Retinal pigment epithelial cell (primary cell): ENCODE measurements around the gene DIPK2A.

Source experiments
- DNase-seq: peaks from one replicate; pipeline ENCODE4 v3.0.0-alpha.2; 2010; ENCODE audit warnings: low read depth
- H3K4me3 ChIP-seq: 2 replicates; pipeline ENCODE4 v1.5.1; 2011; ENCODE audit warnings: mild to moderate bottlenecking, low read length, control low read depth, moderate library complexity
- TF ChIP-seq, protein P1 (sequence below): conservative IDR thresholded peaks from 2 replicates; pipeline ENCODE4 v1.5.1; 2011; ENCODE audit warnings: low read depth, low read length, control low read depth, inconsistent platforms

The DIPK2A gene

DNA sequence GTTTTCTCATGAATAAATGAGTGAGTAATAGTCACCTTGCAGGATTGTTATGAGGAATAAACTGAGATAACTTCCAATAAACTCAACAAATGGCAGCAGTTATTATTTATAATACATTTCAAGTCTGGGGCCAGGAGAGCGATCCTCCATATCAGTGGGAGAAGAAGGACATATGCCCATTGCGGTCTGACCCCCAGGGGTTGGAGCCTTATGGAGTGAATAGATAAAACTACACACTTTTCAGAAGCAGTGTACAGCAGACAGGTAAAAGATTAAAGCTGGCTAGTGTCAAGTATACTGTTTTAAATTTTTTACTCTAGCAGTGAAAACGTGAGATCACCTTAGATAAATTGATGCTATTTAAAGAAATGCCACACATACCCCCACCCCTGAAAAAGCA lies 43.5 kb downstream of the DIPK2A start:
- TF ChIP-seq, protein P1, sequence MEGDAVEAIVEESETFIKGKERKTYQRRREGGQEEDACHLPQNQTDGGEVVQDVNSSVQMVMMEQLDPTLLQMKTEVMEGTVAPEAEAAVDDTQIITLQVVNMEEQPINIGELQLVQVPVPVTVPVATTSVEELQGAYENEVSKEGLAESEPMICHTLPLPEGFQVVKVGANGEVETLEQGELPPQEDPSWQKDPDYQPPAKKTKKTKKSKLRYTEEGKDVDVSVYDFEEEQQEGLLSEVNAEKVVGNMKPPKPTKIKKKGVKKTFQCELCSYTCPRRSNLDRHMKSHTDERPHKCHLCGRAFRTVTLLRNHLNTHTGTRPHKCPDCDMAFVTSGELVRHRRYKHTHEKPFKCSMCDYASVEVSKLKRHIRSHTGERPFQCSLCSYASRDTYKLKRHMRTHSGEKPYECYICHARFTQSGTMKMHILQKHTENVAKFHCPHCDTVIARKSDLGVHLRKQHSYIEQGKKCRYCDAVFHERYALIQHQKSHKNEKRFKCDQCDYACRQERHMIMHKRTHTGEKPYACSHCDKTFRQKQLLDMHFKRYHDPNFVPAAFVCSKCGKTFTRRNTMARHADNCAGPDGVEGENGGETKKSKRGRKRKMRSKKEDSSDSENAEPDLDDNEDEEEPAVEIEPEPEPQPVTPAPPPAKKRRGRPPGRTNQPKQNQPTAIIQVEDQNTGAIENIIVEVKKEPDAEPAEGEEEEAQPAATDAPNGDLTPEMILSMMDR = no peak
- no peak overlapping the region for H3K4me3 ChIP-seq
- DNase-seq = no peak

DNA sequence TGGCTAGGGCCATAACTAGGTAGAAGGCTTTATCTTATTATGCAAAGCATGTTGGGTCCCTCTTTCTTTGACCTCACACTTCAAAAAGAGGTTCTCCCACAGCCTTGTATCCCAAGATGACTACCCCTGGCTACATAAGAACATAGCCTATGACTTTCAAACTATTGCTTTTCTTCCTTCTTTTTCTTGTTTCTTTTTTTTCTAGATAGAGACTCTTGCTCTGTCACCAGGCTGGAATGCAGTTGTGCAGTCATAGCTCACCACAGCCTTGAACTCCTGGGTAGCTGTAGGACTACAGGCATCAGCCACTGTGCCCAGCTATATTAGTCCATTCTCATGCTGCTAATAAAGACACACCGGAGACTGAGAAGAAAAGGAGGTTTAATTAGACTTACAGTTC lies 47.2 kb downstream of the DIPK2A start:
- DNase-seq = no peak
- TF ChIP-seq, protein P1 = no peak
- no peak overlapping the region for H3K4me3 ChIP-seq
